ENCODE results near the gene RNF157.

GRCh38 chr17:76260669-76261068, 20.4 kb upstream of the RNF157 start:
- no peak for TF ChIP-seq CTCF (IDR thresholded peaks at IDR 0.05; ENCODE audit: poor library complexity)
- no peak for TF ChIP-seq EZH2 (IDR thresholded peaks at IDR 0.05; ENCODE audit: borderline replicate concordance)

All from hepatocyte (in vitro differentiated cells).